T47D (cell line): Measurements from ENCODE around the gene TRMT1.
"Not testable (repeated sequence)": the region's sequence is repeated elsewhere in the genome, so short reads cannot be mapped to it uniquely, and the experiment has no call there.

Experiments used
- DNase-seq, 2 experiments: peaks; one replicate each; pipeline versions ENCODE4 v3.0.0 to v3.0.0-alpha.2; 2011 to 2012; ENCODE audit warnings: low read depth in 1 of 2, low spot score in 1 of 2
- JUND ChIP-seq: IDR thresholded peaks from 2 replicates; pipeline ENCODE4 v1.6.1; 2012; ENCODE audit warnings: low read depth
- in situ Hi-C: cut with HindIII; loops from 2 replicates; pipeline ENCODE4 v1.10.0; 2016; ENCODE audit warnings: low sequenced_read_pairs, low pct_unique_long_range_greater_than_20kb

The TRMT1 gene

DNA sequence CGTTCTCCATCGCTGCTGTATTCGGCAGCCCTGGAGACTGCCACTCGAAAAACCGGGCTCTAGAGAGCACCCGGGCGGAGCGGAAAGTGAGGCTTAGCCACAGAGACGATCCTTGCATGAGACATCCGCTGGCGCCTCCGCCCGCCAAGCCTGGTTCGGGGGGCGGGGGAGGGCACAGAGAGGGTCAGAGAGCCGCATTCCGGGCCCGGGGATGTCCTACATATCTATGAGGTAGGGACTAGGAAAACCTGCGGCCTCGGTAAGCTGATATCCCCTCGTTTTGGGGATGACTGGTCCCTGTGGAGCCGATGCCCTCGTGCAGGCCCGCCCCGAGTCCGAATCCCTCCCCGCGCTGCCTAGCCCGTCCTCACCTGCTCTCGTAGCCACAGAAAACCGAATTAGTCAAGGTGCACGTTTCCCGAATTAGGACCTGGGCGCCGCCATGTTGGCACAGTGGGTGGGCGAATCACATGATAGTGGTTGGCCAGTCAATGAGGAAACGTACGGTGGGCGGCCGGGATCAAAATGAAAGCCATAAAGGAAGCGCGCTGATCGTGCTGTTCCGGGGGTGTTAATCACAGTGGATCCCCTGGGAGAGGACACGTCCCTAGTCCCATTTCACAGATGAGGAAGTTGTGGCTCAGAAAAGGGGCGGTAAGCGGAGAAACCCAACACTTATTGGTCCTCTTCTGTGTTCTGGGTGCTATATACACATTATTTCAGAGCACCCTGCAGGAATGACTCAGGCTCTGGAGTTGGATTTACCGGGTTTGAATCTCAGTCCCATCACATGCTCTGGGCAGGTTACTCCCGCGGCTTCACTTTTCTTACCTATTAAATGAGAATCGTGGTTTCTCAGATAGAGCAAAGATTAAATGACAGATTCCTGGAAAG lies at the start of gene TRMT1:
Gene TRMT1 (minus strand): TSS at position 459 of the 894 bp plus-strand sequence. CDS start 341 bp downstream, at position 118.
- peak; percentile 88 to 89 for DNase-seq
- no peak for TF ChIP-seq JUND
- in situ Hi-C loops: no loop called here

DNA sequence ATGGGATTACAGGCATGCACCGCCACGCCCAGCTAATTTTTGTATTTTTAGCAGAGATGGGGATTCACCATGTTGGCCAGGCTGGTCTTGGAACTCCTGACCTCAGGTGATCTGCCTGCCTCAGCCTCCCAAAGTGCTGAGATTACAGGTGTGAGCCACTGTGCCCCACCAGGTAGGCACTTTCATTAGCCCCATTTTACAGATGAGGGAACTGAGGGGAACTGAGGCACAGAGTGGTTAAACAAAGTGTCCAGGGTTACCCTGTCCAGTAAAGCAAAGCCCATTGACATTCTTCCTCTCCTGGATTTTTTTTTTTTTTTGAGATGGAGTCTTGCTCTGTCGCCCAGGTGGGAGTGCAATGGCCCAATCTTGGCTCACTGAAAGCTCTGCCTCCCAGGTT lies 49.6 kb upstream of the TRMT1 start:
- DNase-seq, in situ Hi-C loops: not testable (repeated sequence)

- DNase-seq: no peak
- in situ Hi-C loops: no loop called here
- TF ChIP-seq JUND: no peak
Observed at GRCh38 chr19:13165162-13165997, 48.8 kb upstream of the TRMT1 start.

- DNase-seq: peak in 1 of 2 experiments; percentile 45
- no peak for TF ChIP-seq JUND
- in situ Hi-C loops: no loop called here
Observed at GRCh38 chr19:13164343-13165161, 48.0 kb upstream of the TRMT1 start.

DNA sequence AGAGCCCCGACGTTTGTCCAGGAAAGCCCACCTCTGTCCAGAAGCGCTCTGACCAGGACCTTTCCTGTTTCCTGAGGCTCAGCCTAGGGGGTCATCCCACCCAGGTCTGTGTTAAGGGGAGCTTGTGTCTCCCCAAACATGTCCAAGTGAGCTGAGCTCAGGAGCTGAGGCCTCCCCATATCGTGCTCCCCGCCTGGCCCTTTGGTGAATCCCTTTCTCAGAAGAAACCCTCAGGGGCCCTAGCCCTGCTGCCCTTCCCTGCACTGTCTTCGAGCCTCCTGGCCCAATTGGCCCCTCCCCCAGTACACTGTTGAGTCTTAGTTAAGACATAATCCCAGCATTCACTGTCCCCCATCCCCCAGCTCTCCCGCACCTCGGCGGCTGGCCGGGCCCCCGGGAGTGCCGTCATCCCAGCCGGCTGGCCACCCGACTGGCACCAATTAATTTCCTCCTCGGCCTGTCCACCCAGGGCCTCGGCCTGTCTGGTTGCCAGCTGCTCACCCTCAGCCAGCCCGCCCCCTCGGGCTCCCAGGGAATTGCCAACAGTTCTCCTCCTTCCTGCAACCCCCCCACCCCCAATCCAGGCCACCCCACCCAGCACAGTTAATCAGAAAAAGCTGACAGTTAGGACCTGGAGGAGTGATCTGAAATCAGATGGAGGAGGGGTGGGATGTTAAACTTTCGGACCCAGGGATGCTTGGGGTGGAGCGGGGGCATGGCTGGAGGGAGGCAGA lies 47.2 kb upstream of the TRMT1 start:
- peak in 1 of 2 experiments; percentile 65 for DNase-seq
- TF ChIP-seq JUND: no peak
- in situ Hi-C loops: no loop called here

DNA sequence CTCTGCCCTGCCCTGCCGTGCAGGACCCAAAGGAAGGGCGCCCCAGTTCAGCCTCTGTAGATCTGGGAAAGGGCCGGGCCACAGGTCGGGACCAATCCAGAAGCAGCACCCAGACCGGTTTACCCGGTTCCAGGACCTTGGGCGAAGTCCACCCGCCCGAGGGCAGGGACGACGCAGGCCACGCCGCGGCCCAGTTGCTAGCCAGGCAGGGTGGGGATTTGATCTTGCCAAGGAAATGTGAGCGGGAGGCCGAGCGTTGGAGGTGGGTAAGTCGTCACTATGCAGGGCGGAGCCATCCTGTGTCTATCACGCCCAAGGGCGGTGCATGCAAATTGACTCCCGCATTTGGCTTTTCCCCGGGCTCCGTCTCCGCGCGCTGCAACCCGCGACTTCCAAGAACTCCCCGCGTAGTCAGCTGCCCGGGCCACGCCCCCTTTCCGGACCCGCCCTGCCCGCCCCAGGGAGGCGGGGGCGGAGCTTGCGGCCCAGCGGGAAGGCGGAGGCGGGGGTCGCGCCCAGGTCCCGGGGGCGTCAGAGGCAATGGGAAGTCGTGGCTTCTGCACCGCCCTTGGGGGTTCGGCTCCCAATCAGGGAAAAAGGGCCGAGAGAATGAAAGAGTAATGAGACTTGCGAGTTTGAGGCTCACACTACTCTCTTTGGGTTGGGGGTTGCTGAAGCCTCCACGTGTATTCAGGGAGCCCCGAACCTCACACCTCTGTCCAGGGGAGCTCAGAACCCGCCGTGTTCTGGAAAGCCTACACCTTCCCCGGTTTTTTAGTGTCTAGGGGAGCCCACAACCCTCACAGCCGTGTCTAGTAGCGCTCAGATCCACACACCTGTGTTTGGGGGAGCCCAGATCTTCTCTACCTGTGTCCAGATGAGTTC lies 46.4 kb upstream of the TRMT1 start:
- in situ Hi-C loops: no loop called here
- DNase-seq: peak; percentile 66 to 99
- peak; percentile 49; the same call in 1 of the 2 replicates for TF ChIP-seq JUND

DNA sequence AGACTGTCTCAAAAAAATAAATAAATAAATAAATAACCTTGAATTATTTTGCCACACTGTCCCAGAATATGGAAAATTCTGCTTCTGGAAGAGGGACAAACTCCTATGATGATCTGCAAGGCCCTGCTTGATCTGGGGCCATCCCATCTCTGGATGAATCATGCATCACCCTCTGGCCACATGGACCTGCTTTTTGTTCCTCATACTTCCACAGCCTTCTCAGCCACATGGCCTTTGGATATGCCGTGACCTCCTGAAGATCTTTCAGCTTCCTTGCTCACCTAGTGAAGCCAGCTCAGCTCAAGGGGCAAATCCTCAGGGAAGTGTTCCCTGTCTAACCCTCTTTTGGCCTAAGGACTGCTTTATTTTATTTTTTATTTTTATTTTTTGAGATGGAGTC lies 44.0 kb upstream of the TRMT1 start:
- in situ Hi-C loops: no loop called here
- no peak for DNase-seq
- no peak for TF ChIP-seq JUND

GRCh38 chr19:13159713-13160112 lies 43.2 kb upstream of the TRMT1 start:
- no peak for DNase-seq
- in situ Hi-C loops: no loop called here
- no peak for TF ChIP-seq JUND

- no peak for TF ChIP-seq JUND
- peak; percentile 44 to 81 for DNase-seq
- in situ Hi-C loops: no loop called here
Observed at GRCh38 chr19:13155472-13156359, 39.2 kb upstream of the TRMT1 start.

DNA sequence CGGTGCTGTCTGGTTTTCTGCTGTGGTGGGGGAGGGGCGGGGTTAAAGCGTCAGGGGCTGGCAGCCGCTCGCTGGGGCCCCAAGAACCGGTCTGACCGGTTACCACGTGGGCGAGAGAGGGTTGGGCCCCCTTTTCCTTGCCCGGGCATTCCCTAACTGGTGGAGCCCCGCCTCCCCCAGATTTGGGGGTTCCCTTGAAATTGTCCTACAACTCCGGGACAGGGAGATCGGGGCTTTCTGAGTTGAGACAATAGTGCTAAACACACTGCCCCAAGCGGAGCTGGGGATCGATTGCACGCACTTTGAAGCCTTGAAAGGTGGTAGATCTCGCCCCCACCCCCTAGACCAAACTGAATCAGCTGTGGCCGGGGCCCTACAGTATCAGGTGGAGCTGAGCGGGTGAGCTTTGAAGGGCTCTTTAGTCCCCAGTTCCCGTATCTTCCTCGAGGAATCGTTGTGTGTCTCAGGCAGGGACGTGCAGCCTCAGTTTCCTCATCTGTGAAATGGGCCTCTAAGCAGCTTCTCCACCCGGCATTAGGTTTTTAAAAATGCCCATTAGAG lies 38.5 kb upstream of the TRMT1 start:
- peak; percentile 69 to 93 for DNase-seq
- in situ Hi-C loops: no loop called here
- TF ChIP-seq JUND: no peak
